Melanocyte of skin (primary cell): ENCODE data around the gene NAA40. TPM values are rescaled to one million over a fixed set of nuclear protein-coding genes. Genes with fewer than 3 reads are reported as not detected.

Experiments
- small RNA-seq, 2 donors: library from RNA; depleted of rRNA; stranded (forward); fragments of <200 nt; gene quantifications; one replicate each; pipeline ENCODE3, GENCODE V24; 2012
- total RNA-seq, 2 donors: library from RNA; depleted of rRNA; stranded (reverse); fragments of >200 nt; gene quantifications; 2 replicates each; pipeline ENCODE4 v1.2.3, GENCODE V29; 2012

Gene NAA40
- total RNA-seq, result 10 to 100 TPM in 1 of 2 donors, 1 to 10 TPM in 1; 6.2 to 12.0 TPM

DNA sequence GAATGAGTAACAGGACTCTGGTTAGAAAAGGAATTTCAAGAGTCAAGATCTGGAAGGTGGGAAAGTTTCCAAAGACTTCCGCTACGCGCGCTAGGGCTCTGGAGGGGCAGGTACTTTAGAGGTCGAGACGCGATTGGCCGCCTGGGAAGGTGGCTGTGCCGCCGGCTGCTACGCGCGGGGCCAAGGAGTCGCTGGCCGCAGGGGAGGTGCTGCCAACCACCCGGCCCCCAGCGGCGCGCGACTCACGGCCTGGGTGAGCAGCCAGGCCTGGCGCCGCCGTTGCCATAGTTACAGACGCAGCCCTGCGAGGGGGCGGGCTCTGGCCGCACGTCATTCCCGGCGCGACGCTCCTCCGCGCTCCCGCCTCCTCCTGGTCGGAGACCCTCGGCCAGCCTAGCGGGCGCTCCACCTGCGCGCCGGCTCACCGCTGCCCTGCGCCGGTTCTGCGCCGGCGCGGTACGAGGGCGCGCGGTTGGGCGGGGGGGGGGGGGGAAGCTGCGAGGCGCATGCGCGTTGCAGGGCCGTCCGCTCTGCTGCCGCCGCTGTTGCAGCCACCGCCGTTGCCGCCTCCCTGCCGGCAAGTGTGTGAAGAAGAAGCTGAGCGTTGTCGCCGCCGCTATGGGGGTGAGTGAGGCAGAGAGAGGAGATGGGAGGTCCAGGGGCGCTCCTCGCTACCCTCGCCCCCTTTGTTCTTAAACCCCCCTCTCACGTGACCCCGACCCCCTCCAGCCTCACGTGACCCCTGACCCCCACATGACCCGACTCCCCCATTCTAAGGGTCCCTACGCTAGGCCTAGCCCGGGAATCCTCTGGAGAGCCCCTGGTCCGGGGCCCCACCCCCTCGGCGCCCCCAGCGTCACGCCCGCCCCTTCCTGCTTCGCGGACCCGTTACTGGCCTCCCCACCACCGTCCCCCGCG is at the start of gene NAA40:
Gene NAA40, plus strand, starts transcription at position 524 of the 918 bp plus-strand sequence. Its CDS starts 95 bp downstream, at position 619.

DNA sequence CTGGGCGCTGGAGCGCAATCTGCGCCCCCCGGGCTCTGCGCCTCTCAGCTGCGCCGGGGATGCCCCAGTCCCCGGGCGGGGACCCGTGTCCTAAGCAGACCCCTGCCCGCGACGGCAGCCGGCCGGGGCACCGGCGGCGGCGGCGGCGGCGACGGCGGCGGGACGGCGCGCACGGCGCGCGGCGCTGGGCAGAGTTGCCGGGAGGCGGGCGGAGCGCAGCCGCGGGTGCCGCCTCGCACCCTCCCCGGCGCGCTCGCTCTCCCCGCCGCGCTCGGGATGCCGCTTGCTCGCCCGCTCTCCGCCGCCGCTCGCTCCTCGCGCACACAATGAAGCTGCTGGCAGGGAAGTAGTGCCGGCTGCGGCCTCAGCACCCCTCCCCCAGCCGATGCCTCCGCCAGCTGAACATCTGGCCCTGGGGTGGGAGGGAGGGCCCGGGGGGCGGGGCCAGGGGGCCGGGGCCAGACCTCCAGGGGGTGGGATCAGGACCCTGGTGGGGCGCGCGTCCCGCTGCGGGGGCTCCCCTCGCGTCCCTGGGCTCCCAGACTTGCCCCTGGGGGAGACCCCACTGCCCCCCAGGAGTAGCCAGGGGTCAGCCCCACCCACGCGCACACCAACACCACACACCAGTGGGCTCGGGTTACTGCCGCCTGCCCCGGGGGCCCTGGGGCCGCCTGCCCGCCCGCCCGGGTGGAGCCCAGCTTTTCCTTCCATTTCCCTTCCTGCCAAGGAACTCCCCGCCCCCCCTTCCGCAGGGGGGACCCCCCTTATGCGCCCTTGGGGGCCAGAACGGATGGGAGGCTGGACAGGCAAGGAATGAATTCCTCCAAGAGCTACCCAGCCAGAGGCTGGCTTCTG is 21.7 kb upstream of the NAA40 start, which contains the start of gene RCOR2:
Gene RCOR2, minus strand, starts transcription at position 328 of the 855 bp plus-strand sequence. CDS start 708 bp downstream, outside the sequence.

GRCh38 chr11:63974259-63975143 is 35.7 kb downstream of the NAA40 start, which contains the start of gene COX8A:
Gene COX8A (plus strand): TSS chr11:63974620. CDS start chr11:63974681, 61 bp downstream.

DNA sequence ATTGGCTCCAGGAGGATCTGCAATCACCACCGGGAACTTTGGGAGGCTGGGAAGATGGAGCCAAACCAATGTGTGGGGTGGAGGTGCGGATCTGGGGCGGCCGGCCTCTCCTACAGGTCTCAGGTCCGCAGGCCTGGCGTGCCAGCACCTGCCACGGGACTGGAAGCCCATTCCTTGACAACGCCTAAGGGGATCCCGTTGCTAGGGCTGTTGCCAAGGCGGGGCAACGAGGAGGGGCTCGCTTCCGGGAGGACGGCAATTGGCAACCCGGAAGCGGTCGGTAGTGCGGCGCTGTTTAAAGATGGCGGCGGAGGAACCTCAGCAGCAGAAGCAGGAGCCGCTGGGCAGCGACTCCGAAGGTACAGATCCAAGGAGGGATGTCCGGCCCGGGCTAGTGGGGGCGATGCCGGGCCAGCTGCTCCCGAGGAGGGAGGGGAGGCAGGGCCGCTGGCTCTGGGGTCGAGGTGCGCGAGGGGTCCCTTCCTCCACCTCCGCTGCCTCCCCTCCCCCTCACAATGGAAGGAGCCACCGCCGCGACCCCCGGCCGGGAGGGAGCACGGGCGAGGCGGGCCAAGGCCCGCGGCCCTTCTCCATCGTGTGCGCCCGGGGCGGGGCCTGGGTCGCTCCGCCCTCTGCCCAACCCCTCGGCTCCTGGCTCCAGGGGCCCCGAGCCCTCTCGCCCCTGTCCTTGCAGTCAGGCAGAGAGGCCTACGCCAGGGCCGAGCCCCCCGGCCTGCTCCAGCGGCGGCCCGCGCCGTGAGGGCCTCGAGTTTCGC is 47.5 kb downstream of the NAA40 start, which contains the start of gene OTUB1:
Gene OTUB1, plus strand, starts transcription at position 283 of the 776 bp plus-strand sequence. Its CDS starts 19 bp downstream, at position 302.

Small RNA genes lying within 50 kb of the gene (small RNA-seq; reads per million reads assigned to genes)
- gene RNU6-45P, result 0.52 to 0.82 reads per million in 2 donors

Other genes with a start within 250 kb of the NAA40 start
- 1 to 10 TPM; 8.6 to 9.0 TPM for gene ZFTA, start 170.2 kb upstream of the NAA40 start, total RNA-seq
- 10 to 100 TPM; 23.1 to 38.6 TPM for gene SPINDOC, start 125.5 kb upstream of the NAA40 start, total RNA-seq
- 10 to 100 TPM; 15.8 to 19.3 TPM for gene MARK2, start 99.9 kb upstream of the NAA40 start, total RNA-seq
- under 1 TPM in 1 of 2 donors, not detected in 1; under 0.01 TPM for gene RCOR2, start 21.8 kb upstream of the NAA40 start, total RNA-seq
- gene COX8A, start 35.6 kb downstream of the NAA40 start, total RNA-seq, result 100 to 1,000 TPM; 365 to 406 TPM
- 10 to 100 TPM; 58.2 to 74.3 TPM for gene OTUB1, start 47.4 kb downstream of the NAA40 start, total RNA-seq
- gene FLRT1, start 96.9 kb downstream of the NAA40 start, total RNA-seq, result not detected
- gene MACROD1, start 227.1 kb downstream of the NAA40 start, total RNA-seq, result 10 to 100 TPM; 20.0 to 23.3 TPM
- gene STIP1, start 247.2 kb downstream of the NAA40 start, total RNA-seq, result 100 to 1,000 TPM; 176 to 357 TPM